Thymus (tissue), 11 donors: ENCODE data around the gene POLR1E. TPM values are rescaled to one million over a fixed set of nuclear protein-coding genes. Genes with fewer than 3 reads are reported as not detected.

Experiments used
- DNase-seq, 9 donors: peaks; one replicate each; pipeline ENCODE4 v3.0.0-alpha.2; 2013; ENCODE audit warnings: low spot score in 9 of 9, low read depth in 6 of 9, missing footprints in 1 of 9
- H3K27ac ChIP-seq, 2 donors: one replicate each; pipeline ENCODE4 v1.5.1; 2013; ENCODE audit warnings: control low read depth in 1 of 2, low read depth in 1 of 2, low read length in 1 of 2, mild to moderate bottlenecking in 1 of 2, moderate library complexity in 1 of 2
- H3K27me3 ChIP-seq, 2 donors: one replicate each; pipeline ENCODE4 v1.5.1; 2013; ENCODE audit warnings: low read length in 1 of 2; ENCODE audit not compliant: control insufficient read depth in 2 of 2, insufficient read depth in 1 of 2
- H3K36me3 ChIP-seq, 2 donors: one replicate each; pipeline ENCODE4 v1.5.1; 2013; ENCODE audit warnings: low read length in 1 of 2, mild to moderate bottlenecking in 1 of 2, moderate library complexity in 1 of 2; ENCODE audit not compliant: control insufficient read depth in 2 of 2, insufficient read depth in 2 of 2
- H3K4me1 ChIP-seq, 2 donors: one replicate each; pipeline ENCODE4 v1.5.1; 2013; ENCODE audit warnings: low read length in 2 of 2; ENCODE audit not compliant: control insufficient read depth in 2 of 2, insufficient read depth in 2 of 2
- H3K4me3 ChIP-seq, 2 donors: one replicate each; pipeline ENCODE4 v1.5.1; 2013; ENCODE audit warnings: low read length in 2 of 2, control low read depth in 1 of 2, mild to moderate bottlenecking in 1 of 2
- H3K9me3 ChIP-seq, 2 donors: one replicate each; pipeline ENCODE4 v1.5.1; 2013; ENCODE audit warnings: low read length in 1 of 2, mild to moderate bottlenecking in 1 of 2; ENCODE audit not compliant: control insufficient read depth in 2 of 2, insufficient read depth in 1 of 2
- WGBS: extraction: QIAGEN DNeasy Blood & Tissue Kit; methylation state at CpG from one replicate; pipeline ENCODE4 v1.1.7; 2013; 5-methylcytosine and 5-hydroxymethylcytosine counted together
- polyA plus RNA-seq: library from polyadenylated mRNA; stranded (reverse); fragments of 200-250 nt; gene quantifications from one replicate; pipeline ENCODE4 v1.2.3, GENCODE V29; 2013
- total RNA-seq: library from RNA; stranded (reverse); fragments of 120-200 nt; gene quantifications from one replicate; pipeline ENCODE4 v1.2.4, GENCODE V29; 2013
- donor health status: healthy.

The POLR1E gene
- total and polyA plus RNA-seq, 2 donors: 21.0 to 22.0 TPM

DNA sequence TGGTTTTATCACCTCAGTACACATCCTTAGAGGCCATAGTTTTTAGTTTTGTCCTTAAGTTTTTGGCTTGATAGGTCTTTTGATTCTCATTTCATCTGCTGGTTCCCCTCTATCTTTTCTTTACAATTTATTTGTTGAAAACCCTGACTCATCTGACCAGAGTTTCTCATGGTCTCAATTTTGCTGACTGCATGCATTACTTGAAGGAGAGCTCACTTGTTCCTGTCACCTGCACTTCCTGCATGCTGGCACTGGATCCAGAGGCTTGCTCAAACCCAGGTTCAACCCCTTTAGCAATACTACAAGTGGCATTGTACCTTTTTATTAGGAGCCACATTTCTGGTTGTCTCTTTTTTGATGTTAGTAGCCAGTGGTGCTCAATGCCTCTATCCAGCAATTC is 63.8 kb downstream of the POLR1E start:
- Histone ChIP-seq H3K9me3 (no peaks in the 10 kb centered on the region), H3K4me1 (no peaks in the 10 kb centered on the region), H3K4me3 (no peak overlapping the region), H3K36me3 (no peaks in the 10 kb centered on the region), H3K27me3 (no peaks in the 10 kb centered on the region), H3K27ac (no peak overlapping the region)
- no peak for DNase-seq

DNA sequence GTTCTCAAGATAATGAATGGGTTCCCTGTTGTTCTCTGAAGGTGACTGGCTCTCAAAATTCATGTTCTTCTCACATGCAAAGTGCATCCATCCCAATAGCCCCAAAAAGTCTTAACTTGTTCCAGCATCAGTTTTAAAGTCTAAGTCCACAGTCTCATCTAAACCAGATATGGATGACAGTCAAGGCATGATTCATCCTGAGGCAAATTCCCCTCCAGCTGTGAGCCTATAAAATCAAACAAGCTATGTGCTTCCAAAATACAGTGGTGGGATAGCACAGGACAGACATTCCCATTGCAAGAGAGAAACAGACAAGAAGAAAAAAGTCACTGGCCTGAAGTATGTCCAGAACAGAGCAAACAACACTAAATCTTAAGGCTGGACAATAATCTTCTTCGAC is 65.0 kb downstream of the POLR1E start:
- WGBS: 95% methylated on average over 1 of the region's 1 CpG
- Histone ChIP-seq H3K9me3 (no peaks in the 10 kb centered on the region), H3K4me3 (no peak overlapping the region), H3K27me3 (no peaks in the 10 kb centered on the region), H3K4me1 (no peaks in the 10 kb centered on the region), H3K36me3 (no peaks in the 10 kb centered on the region), H3K27ac (no peak overlapping the region)
- DNase-seq: no peak

DNA sequence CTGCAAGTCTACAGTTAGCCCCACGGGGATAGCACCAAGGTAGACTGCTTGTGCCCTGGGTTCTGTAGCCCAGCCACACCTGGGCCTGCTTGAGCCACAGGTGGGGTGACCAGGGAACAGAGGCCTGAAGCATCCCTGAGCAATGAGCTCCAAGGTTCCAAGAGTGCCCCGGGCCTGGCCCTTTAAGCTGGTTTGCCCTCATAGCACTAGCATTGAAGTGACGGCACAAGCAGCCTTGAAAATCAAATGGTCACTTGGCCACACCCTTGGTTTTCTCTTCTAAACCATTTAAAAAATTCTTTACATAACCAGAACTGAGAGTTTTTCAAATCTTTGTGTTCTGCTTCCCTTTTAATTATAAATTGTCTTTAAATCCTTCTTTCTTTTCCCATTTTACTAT is 65.7 kb downstream of the POLR1E start:
- H3K9me3 ChIP-seq: no peaks in the 10 kb centered on the region
- no peak overlapping the region for H3K27ac ChIP-seq
- H3K4me1 ChIP-seq: no peaks in the 10 kb centered on the region
- H3K4me3 ChIP-seq: no peak overlapping the region
- H3K36me3 ChIP-seq: no peaks in the 10 kb centered on the region
- no peaks in the 10 kb centered on the region for H3K27me3 ChIP-seq
- WGBS: 98% methylated on average over 3 of the region's 3 CpGs
- DNase-seq: no peak

DNA sequence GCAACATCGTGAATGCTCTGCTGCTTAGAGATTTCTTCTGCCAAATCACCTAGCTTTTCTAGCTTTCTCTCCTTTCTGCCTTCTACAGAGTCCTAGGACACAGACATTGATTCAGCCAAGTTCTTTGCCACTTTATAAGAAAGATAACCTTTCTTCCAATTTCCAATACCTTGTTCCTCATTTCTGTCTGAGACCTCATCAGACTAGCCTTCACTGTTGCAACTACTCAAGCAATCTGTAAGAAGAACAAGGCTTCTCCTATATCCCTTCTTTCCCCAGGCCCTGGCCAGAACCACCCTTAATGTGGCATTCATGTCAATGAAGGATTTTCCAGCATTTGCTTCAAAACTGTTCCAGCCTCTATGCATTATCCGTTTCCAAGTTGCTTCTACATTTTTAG is 66.1 kb downstream of the POLR1E start:
- WGBS: over 99% methylated on average over 2 of the region's 2 CpGs
- no peak for DNase-seq
- H3K27ac ChIP-seq: no peak overlapping the region
- no peaks in the 10 kb centered on the region for H3K27me3 ChIP-seq
- no peaks in the 10 kb centered on the region for H3K4me1 ChIP-seq
- H3K9me3 ChIP-seq: no peaks in the 10 kb centered on the region
- H3K36me3 ChIP-seq: no peaks in the 10 kb centered on the region
- no peak overlapping the region for H3K4me3 ChIP-seq

Other genes with a start within 250 kb of the POLR1E start
- 70.1 TPM for gene GRHPR, start 63.3 kb upstream of the POLR1E start, total RNA-seq
- gene GRHPR, start 63.3 kb upstream of the POLR1E start, polyA plus RNA-seq: 59.2 TPM
- gene ZBTB5, start 20.5 kb upstream of the POLR1E start, total RNA-seq: 10.9 TPM
- 8.0 TPM for gene ZBTB5, start 20.5 kb upstream of the POLR1E start, polyA plus RNA-seq
- gene FBXO10, start 90.4 kb downstream of the POLR1E start, total RNA-seq: 3.2 TPM
- 2.5 TPM for gene FBXO10, start 90.4 kb downstream of the POLR1E start, polyA plus RNA-seq
- gene TOMM5, start 106.6 kb downstream of the POLR1E start, total RNA-seq: 170 TPM
- gene TOMM5, start 106.6 kb downstream of the POLR1E start, polyA plus RNA-seq: 132 TPM
- gene FRMPD1, start 165.0 kb downstream of the POLR1E start, total RNA-seq: 0.14 TPM
- gene FRMPD1, start 165.0 kb downstream of the POLR1E start, polyA plus RNA-seq: 0.16 TPM